ENCODE data around the gene KDM6B. TPM values are rescaled to one million over a fixed set of nuclear protein-coding genes. Genes with fewer than 3 reads are reported as not detected.

Gene KDM6B
- total RNA-seq, 1 experiment from 2014 or later = 19.9 TPM

DNA sequence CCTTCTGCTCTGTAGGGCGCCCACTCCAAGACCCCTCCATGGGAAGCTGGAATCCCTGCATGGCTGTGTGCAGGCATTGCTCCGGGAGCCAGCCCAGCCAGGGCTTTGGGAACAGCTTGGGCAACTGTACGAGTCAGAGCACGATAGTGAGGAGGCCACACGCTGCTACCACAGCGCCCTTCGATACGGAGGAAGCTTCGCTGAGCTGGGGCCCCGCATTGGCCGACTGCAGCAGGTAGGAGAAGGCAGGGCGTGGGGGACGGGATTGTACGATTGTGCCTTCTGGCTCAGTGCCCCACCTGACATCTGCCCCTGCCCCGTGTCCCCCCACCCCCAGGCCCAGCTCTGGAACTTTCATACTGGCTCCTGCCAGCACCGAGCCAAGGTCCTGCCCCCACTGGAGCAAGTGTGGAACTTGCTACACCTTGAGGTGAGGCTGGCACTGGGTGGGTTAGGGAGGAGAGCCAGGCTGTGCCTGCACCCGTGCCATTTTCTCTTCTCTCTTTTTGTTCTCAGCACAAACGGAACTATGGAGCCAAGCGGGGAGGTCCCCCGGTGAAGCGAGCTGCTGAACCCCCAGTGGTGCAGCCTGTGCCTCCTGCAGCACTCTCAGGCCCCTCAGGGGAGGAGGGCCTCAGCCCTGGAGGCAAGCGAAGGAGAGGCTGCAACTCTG is 12.2 kb downstream of the KDM6B start:
- H3K9me3 ChIP-seq (ENCODE audit: control insufficient read depth, insufficient read depth, low read depth, low read length) = no peaks in the 10 kb centered on the region
- intact Hi-C loops (cut with micrococcal nuclease; ENCODE audit: unreplicated experiment) = no loop called here
- peaks cover under 1% of the 10 kb centered on the region for H3K4me1 ChIP-seq (ENCODE audit: control insufficient read depth, insufficient read depth, low read length)
- no peak for DNase-seq (ENCODE audit: low read depth, low spot score)
- no peak overlapping the region for H3K4me3 ChIP-seq (ENCODE audit: low read depth in 2 of 2, low read length in 2 of 2)
- in situ Hi-C loops (cut with HindIII; ENCODE audit: low pct_unique_long_range_greater_than_20kb, low sequenced_read_pairs) = no loop called here
- POLR2A ChIA-PET = interaction anchor here (0.6 to 0.7 kb wide), 2 partner anchors 98 to 161 kb away, joined by 3 to 7 read pairs; no protein-coding TSS in a partner anchor
- TF ChIP-seq TCF7L2 (IDR thresholded peaks at IDR 0.05; ENCODE audit: low read depth, low read length) (no peak), REST (IDR thresholded peaks at IDR 0.05; ENCODE audit: insufficient read depth in 1 of 2, low read depth in 2 of 2, low read length in 1 of 2) (no peak), SIN3A (IDR thresholded peaks at IDR 0.05; ENCODE audit: borderline replicate concordance, insufficient read depth, low read depth, low read length) (no peak), POLR2AphosphoS5 (IDR thresholded peaks at IDR 0.05; ENCODE audit: low read depth, low read length) (no peak)
- TF ChIP-seq, protein P1, sequence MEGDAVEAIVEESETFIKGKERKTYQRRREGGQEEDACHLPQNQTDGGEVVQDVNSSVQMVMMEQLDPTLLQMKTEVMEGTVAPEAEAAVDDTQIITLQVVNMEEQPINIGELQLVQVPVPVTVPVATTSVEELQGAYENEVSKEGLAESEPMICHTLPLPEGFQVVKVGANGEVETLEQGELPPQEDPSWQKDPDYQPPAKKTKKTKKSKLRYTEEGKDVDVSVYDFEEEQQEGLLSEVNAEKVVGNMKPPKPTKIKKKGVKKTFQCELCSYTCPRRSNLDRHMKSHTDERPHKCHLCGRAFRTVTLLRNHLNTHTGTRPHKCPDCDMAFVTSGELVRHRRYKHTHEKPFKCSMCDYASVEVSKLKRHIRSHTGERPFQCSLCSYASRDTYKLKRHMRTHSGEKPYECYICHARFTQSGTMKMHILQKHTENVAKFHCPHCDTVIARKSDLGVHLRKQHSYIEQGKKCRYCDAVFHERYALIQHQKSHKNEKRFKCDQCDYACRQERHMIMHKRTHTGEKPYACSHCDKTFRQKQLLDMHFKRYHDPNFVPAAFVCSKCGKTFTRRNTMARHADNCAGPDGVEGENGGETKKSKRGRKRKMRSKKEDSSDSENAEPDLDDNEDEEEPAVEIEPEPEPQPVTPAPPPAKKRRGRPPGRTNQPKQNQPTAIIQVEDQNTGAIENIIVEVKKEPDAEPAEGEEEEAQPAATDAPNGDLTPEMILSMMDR (IDR thresholded peaks at IDR 0.05) = no peak
- CTCF ChIA-PET = interaction anchor here (0.6 kb wide), 1 partner anchor 103 kb away, joined by 9 read pairs; no protein-coding TSS in a partner anchor
- H3K27ac ChIP-seq (ENCODE audit: low read length) = no peak overlapping the region
- no peaks in the 10 kb centered on the region for H3K27me3 ChIP-seq (ENCODE audit: control insufficient read depth, insufficient read depth, low read length)
- H3K36me3 ChIP-seq (ENCODE audit: control insufficient read depth, insufficient read depth, low read length) = no peaks in the 10 kb centered on the region; the same call in 1 of the 2 replicates
- no TSS peak for BruUV-seq (replicated peaks)
- no peak for ATAC-seq

- no peak overlapping the region for H3K4me3 ChIP-seq (ENCODE audit: low read depth in 2 of 2, low read length in 2 of 2)
- no peaks in the 10 kb centered on the region for H3K27me3 ChIP-seq (ENCODE audit: control insufficient read depth, insufficient read depth, low read length)
- peaks cover 5% of the 10 kb centered on the region; the same call in 1 of the 2 replicates for H3K4me1 ChIP-seq (ENCODE audit: control insufficient read depth, insufficient read depth, low read length)
- ChIA-PET CTCF (no interaction called here), POLR2A (no interaction called here)
- H3K36me3 ChIP-seq (ENCODE audit: control insufficient read depth, insufficient read depth, low read length) = no peaks in the 10 kb centered on the region; the same call in 1 of the 2 replicates
- TF ChIP-seq, protein P1 (IDR thresholded peaks at IDR 0.05) = no peak
- TF ChIP-seq POLR2AphosphoS5 (IDR thresholded peaks at IDR 0.05; ENCODE audit: low read depth, low read length) = no peak
- TF ChIP-seq SIN3A (IDR thresholded peaks at IDR 0.05; ENCODE audit: borderline replicate concordance, insufficient read depth, low read depth, low read length) = no peak
- TF ChIP-seq TCF7L2 (IDR thresholded peaks at IDR 0.05; ENCODE audit: low read depth, low read length) = no peak
- TF ChIP-seq REST (IDR thresholded peaks at IDR 0.05; ENCODE audit: insufficient read depth in 1 of 2, low read depth in 2 of 2, low read length in 1 of 2) = no peak
- H3K9me3 ChIP-seq (ENCODE audit: control insufficient read depth, insufficient read depth, low read depth, low read length) = no peaks in the 10 kb centered on the region
- ATAC-seq (no peak), DNase-seq (ENCODE audit: low read depth, low spot score) (no peak)
- in situ Hi-C loops (cut with HindIII; ENCODE audit: low pct_unique_long_range_greater_than_20kb, low sequenced_read_pairs) = no loop called here
- intact Hi-C loops (cut with micrococcal nuclease; ENCODE audit: unreplicated experiment) = no loop called here
- BruUV-seq (replicated peaks) = no TSS peak
- no peak overlapping the region for H3K27ac ChIP-seq (ENCODE audit: low read length)
These were observed 13.0 kb downstream of the KDM6B start for GRCh38 chr17:7846765-7847661.

Data from Panc1 (cell line).